ENCODE results near the gene C20orf173. TPM values are rescaled to one million over a fixed set of nuclear protein-coding genes. Genes with fewer than 3 reads are reported as not detected.
A peak's percentile ranks its signal among the peaks of the same experiment; 100 is the strongest.

The C20orf173 gene
- total RNA-seq, 2 experiments from 2014 or later, result not detected

DNA sequence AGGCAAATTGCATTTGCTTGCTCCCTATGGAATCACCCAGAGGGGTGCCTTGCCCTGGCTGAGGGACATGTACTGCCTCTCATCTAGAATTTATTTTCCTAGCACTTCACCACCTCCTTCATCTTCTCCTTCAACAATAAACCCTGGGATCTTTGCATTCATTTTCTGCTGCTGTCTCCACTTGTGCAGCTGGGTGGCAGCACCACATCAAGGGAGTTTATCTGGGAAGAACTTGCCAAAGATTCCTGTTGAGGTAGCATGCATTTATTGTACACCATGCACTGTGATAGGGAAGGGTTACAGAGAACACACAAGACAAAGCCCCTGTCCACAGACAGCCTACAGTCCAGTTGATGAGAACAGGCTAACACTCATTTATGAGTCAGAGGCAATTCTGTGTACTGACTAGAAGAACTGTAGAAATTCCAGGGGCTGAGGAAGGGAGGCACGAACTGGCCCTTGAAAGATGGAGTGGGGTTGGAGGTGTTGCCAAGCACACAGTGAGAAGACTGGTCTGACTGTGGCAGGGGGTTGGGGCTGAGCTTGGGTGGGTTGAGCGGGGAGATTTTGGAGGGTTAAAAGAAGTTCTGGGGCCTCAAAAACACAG lies 17.5 kb downstream of the C20orf173 start:
- CTCF ChIA-PET, result interaction anchor here (0.9 to 2.1 kb wide), 3 partner anchors 9 to 117 kb away, joined by 3 to 5 read pairs (median 3); no protein-coding TSS in a partner anchor
- ATAC-seq (no peak), DNase-seq (no peak)
- Mint-ChIP-seq H3K4me3 (no peak overlapping the region), H3K4me1 (ENCODE audit: low read depth) (peaks cover 3% of the 10 kb centered on the region), H3K9me3 (no peaks in the 10 kb centered on the region), H3K27me3 (no peaks in the 10 kb centered on the region), H3K36me3 (ENCODE audit: low read depth) (peaks cover 22% of the 10 kb centered on the region), H3K27ac (no peak overlapping the region)
- POLR2A ChIA-PET, result interaction anchor here (0.5 to 0.6 kb wide), 2 partner anchors 21 to 35 kb away, joined by 3 to 4 read pairs; no protein-coding TSS in a partner anchor
- TF ChIP-seq CTCF (IDR thresholded peaks at IDR 0.05), result no peak
- intact Hi-C loops (cut with micrococcal nuclease), result no loop called here

DNA sequence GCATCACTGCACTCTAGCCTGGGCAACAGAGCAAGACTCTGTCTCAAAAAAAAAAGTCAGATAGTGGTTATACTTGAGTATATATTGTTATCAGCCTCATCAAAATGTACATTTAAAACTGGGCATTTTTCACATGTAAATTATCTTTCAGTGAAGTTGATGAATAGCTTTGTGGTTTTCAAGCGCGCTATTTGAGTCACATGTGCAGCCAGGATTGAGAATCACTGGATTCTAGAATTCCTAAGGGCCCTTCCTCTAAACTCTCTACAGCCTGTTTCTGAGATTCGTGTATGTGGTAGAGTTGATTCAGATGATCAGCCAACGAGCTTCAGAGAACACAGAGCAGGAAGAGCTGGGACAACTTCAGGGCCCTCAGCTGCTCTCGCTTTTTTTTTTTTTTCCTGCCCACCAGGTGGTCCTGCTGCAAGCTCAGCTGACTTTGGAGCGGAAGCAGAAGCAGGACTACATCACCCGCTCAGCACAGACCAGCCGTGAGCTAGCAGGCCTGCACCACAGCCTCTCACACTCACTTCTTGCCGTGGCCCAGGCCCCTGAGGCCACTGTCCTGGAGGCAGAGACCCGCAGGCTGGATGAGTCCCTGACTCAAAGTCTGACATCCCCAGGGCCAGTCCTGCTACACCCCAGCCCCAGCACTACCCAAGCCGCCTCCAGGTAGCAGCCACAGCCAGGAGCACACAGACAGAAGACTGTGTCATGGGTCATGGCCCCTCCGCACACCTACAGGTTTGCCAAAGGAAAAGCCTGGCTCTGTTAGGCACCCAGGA lies 18.3 kb downstream of the C20orf173 start:
- H3K4me3 Mint-ChIP-seq, result no peak overlapping the region
- H3K36me3 Mint-ChIP-seq (ENCODE audit: low read depth), result peaks cover 25% of the 10 kb centered on the region
- DNase-seq (no peak), ATAC-seq (no peak)
- ChIA-PET CTCF (no interaction called here), POLR2A (no interaction called here)
- H3K27me3 Mint-ChIP-seq, result no peaks in the 10 kb centered on the region
- H3K4me1 Mint-ChIP-seq (ENCODE audit: low read depth), result peaks cover 11% of the 10 kb centered on the region
- no peaks in the 10 kb centered on the region for H3K9me3 Mint-ChIP-seq
- intact Hi-C loops (cut with micrococcal nuclease), result no loop called here
- H3K27ac Mint-ChIP-seq, result no peak overlapping the region
- TF ChIP-seq CTCF (IDR thresholded peaks at IDR 0.05), result no peak

DNA sequence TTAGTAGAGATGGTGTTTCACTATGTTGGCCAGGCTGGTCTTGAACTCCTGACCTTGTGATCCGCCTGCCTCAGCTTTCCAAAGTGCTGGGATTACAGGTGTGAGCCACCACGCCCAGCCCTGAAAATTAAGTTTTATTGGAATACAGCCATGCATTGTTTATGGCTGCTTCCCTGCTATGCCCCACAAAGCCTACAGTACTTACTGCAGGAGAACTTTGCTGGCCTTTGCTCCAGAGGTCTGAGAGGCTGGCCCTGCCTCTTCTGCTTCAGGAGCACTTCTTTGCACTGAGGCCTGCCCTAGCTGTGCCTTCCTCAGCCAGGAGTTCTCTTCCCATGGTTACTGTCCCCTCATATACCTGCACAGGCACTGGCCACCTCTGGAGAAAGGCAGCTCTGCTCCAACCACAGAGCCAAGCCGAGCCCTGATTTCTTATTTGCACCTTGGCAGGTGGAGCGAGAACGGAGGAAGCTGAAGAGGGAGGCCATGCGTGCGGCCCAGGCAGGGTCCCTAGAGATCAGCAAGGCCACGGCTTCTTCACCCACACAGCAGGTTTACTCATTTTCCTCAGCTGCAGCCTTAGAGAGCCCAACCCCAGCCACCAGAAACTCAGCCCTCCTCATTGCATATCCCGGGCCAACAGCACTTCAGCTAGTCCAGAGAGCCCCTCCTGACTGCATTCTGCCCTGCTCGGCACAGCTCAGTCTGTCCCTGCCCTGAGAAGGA lies 20.8 kb downstream of the C20orf173 start:
- no peaks in the 10 kb centered on the region for H3K9me3 Mint-ChIP-seq
- no peak for ATAC-seq
- DNase-seq, result no peak
- ChIA-PET CTCF (no interaction called here), POLR2A (interaction anchor here (0.8 to 1.2 kb wide), 3 partner anchors 9 to 54 kb away, joined by 3 to 5 read pairs (median 3); partner anchors contain the start of gene CEP250)
- TF ChIP-seq CTCF (IDR thresholded peaks at IDR 0.05), result no peak
- H3K27ac Mint-ChIP-seq, result no peak overlapping the region
- no peak overlapping the region for H3K4me3 Mint-ChIP-seq
- intact Hi-C loops (cut with micrococcal nuclease), result no loop called here
- no peaks in the 10 kb centered on the region for H3K27me3 Mint-ChIP-seq
- H3K36me3 Mint-ChIP-seq (ENCODE audit: low read depth), result peaks cover 39% of the 10 kb centered on the region
- peaks cover 23% of the 10 kb centered on the region for H3K4me1 Mint-ChIP-seq (ENCODE audit: low read depth)

DNA sequence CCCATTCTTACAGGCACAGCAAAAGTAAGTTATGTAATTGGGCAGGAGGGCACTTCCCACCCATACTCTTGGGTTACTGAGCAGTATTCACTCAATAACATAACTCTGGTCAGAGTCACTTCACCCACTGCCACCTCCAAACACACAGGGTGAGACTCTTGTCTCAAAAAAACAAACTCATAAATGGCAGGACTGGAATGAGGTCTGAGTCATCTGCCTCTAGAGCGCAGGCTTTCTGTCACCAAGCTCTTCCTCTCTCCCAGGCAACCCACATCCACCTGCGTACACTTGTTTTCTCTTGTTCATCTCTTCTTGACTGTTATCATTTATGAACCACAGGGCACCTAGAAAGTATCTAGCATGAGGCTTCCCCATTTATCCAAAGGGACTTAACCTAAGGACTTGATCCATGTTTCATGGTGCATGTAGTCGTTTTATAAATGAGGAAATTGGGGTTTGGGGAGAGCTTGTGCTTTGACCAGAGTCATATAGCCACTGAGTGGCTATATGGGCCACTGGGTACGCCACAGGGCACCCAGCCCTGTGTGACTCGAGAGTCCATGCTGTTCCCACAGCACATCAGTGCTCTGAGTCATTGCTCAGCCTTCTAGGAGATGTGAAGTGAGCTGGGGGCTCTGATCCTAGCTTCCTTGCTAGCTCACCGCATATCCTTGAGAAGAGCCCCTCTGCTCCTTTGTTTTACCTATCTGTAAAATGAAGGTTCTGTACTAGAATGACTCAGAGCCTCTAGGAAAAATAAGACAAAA lies 22.4 kb downstream of the C20orf173 start:
- peaks cover 23% of the 10 kb centered on the region for H3K4me1 Mint-ChIP-seq (ENCODE audit: low read depth)

More for the DNA sequence above, 22.4 kb downstream of the C20orf173 start:
- ChIA-PET CTCF (interaction anchor here (1.4 kb wide), 1 partner anchor 11 kb away, joined by 7 read pairs; no protein-coding TSS in a partner anchor), POLR2A (interaction anchor here (0.8 to 1.5 kb wide), 5 partner anchors 9 to 77 kb away, joined by 3 to 4 read pairs (median 3); partner anchors contain the start of gene ERGIC3)
- peak; percentile 31 for DNase-seq
- H3K27ac Mint-ChIP-seq, result peak overlapping the region; percentile 75
- TF ChIP-seq CTCF (IDR thresholded peaks at IDR 0.05), result no peak
- no peak overlapping the region for H3K4me3 Mint-ChIP-seq
- ATAC-seq, result peak; percentile 82
- H3K27me3 Mint-ChIP-seq, result no peaks in the 10 kb centered on the region
- peaks cover 51% of the 10 kb centered on the region for H3K36me3 Mint-ChIP-seq (ENCODE audit: low read depth)
- H3K9me3 Mint-ChIP-seq, result no peaks in the 10 kb centered on the region
- intact Hi-C loops (cut with micrococcal nuclease), result no loop called here
